ENCODE measurements around the gene ADIPOR2.
A peak's percentile ranks its signal among the peaks of the same experiment; 100 is the strongest.

ADIPOR2 gene, protein sequence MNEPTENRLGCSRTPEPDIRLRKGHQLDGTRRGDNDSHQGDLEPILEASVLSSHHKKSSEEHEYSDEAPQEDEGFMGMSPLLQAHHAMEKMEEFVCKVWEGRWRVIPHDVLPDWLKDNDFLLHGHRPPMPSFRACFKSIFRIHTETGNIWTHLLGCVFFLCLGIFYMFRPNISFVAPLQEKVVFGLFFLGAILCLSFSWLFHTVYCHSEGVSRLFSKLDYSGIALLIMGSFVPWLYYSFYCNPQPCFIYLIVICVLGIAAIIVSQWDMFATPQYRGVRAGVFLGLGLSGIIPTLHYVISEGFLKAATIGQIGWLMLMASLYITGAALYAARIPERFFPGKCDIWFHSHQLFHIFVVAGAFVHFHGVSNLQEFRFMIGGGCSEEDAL

DNA sequence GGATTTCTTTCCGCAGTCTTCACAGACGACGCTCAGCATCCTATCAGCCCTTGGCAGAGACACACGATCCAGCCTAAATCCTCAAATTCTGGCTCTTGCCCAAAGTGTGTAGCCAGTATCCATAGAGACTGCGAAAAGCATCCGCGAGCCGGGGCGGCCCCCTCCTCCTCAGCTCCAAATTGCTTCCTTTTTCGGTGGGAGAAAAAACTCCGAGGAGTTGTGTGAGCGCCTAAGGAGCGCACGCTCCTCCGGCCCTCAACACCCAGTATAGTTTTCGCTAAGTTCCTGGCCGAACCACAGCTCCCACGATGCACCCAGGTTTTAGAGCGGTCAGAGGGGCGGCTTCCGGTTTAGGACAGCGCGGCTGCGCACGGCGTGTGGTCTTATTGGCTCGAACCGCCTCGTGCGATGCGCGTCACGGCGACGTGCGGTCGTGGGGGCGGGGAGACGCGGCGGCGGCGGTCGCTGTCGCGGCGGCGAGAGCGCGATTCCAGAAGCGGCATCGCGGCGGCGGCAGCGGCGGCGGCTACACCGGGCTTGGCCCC, at the start of gene ADIPOR2:
TSS of gene ADIPOR2 (plus strand) at position 493 of the 545 bp plus-strand sequence. CDS start 63,274 bp downstream, outside the sequence.
- peak; percentile 85 to 91 for DNase-seq (ENCODE audit: extremely low read depth in 1 of 2, low read depth in 1 of 2)

GRCh38 chr12:1642513-1642912, 48.4 kb upstream of the ADIPOR2 start:
- no peak for DNase-seq (ENCODE audit: extremely low read depth in 1 of 2, low read depth in 1 of 2)

DNA sequence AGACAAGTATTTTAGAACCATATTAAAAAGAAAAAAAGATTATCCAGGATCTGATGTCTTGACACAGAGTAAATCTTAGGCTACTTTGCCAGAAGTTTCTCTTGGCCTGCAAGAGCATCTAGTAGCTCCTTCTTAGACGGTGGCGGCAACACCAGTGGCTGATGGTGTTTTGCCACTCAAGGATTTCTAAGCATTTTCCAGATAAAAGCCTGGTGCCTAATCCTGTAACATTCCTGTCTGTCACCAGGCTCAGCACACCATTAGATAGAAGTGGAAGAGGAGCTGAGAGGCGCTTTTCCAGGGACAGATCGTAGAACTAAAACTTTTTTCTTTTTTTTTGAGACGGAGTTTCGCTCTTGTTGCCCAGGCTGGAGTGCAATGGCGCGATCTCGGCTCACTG, 47.8 kb upstream of the ADIPOR2 start:
- DNase-seq (ENCODE audit: extremely low read depth in 1 of 2, low read depth in 1 of 2): no peak

GRCh38 chr12:1643905-1644533, 46.9 kb upstream of the ADIPOR2 start:
- DNase-seq (ENCODE audit: extremely low read depth in 1 of 2, low read depth in 1 of 2): no peak

DNA sequence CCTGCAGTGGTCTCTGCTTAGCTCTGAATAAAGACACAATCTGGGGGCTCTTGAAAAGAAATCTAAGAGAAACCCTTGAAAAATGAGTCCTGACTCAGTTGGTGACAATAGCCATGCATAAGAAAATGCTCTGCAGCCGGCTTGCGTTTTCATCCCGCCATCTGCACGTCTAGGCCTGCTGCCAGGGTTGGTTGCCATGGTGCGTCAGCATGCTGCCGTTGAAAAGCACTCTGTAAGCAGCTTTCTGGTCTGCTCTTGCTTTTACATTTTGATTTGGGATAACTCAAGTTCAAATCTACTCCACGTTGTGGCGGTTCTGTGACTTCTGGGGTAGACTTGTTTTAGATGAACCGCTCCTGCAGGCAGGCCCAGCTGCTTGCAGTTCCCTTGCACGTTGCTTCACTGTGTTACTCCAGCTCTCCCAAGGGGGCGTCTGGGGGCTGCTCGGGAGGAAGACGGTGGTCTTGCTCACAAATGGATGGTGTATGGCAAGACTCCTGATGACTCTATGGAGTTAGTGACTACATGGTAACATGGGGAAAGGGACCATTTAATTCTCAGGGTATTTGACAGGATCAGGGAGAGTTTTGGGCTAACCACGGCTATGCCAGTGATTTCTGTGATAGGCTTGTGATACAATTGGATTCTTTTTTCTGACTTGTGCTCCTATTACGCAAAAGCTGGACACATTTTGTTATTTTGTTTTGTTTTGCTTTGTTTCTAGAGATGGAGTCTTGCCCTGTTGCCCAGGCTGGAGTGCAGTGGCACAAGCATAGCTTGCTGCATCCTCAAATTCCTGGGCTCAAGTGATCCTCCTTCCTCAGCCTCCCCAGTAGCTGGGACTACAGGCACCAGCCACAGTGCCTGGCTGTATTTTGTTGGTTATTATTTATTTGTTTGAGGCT, 46.1 kb upstream of the ADIPOR2 start:
- no peak for DNase-seq (ENCODE audit: extremely low read depth in 1 of 2, low read depth in 1 of 2)

- no peak for DNase-seq (ENCODE audit: extremely low read depth in 1 of 2, low read depth in 1 of 2)
Measured at GRCh38 chr12:1645819-1646218, 45.1 kb upstream of the ADIPOR2 start.

GRCh38 chr12:1646569-1647284, 44.1 kb upstream of the ADIPOR2 start:
- DNase-seq (ENCODE audit: extremely low read depth in 1 of 2, low read depth in 1 of 2): no peak

DNA sequence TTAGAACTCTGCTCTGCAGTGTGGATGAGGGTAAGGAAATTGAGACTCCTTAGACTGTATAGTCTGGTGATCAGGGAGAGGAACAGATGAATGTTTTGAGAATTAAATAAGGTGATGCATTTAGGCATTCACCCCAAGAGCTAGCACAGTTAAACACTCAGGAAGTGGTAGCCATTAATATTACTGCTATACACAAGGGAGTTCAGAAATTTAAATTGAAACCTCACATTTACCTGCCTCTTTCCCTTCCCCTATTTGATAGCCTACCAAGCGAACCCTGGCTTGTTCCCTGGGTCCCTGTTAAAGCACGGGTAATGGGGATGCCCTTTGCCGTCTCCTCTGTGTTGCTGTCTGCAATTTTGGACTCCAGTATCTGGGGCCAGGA, 43.6 kb upstream of the ADIPOR2 start:
- no peak for DNase-seq (ENCODE audit: extremely low read depth in 1 of 2, low read depth in 1 of 2)

- no peak for DNase-seq (ENCODE audit: extremely low read depth in 1 of 2, low read depth in 1 of 2)
Measured at GRCh38 chr12:1650260-1650977, 40.5 kb upstream of the ADIPOR2 start.

GRCh38 chr12:1650978-1651361, 39.9 kb upstream of the ADIPOR2 start:
- DNase-seq (ENCODE audit: extremely low read depth in 1 of 2, low read depth in 1 of 2): no peak

DNA sequence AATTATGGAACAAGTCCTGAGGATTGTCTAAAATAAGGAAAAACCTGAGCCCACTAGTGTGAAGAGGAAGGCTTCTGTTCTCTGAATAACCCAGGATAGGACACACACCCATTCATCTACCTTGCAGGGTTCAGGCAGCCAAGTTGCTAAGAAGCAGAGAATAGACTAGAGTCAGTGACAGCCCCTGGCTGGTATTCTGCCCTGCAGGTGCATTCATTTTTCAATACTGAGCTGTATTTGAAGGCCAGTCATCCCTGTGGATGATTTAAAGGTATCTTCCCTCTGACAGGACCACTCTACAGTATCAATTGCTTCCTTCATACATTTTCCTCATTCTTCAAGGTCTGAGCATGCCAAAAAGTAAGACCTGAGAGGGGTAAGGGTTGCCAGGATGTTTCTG, 38.9 kb upstream of the ADIPOR2 start:
- DNase-seq (ENCODE audit: extremely low read depth in 1 of 2, low read depth in 1 of 2): no peak

- no peak for DNase-seq (ENCODE audit: extremely low read depth in 1 of 2, low read depth in 1 of 2)
Measured at GRCh38 chr12:1655225-1655788, 35.6 kb upstream of the ADIPOR2 start.

DNA sequence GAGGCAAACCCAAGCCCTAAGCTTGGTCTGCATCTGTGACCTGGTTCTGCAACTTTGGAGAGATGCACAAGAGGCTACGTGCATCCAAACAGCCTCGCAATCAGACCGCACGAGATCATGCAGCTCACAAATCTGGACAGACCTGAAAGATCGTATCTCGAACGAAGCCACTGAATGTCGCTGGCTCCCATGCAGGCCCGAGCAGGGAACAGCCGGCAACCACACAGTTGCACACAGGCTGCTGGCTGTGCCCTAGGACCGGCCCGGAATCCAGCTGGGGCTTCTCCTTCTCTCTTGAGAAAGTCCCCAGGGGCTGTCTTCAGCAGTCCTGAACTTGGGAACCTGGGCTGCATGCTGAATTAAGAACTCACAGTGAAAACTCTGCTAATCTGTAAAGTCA, 34.0 kb upstream of the ADIPOR2 start:
- DNase-seq (ENCODE audit: extremely low read depth in 1 of 2, low read depth in 1 of 2): no peak

- DNase-seq (ENCODE audit: extremely low read depth in 1 of 2, low read depth in 1 of 2): no peak
Measured at GRCh38 chr12:1657688-1658087, 33.2 kb upstream of the ADIPOR2 start.

GRCh38 chr12:1660304-1661187, 30.3 kb upstream of the ADIPOR2 start:
- peak; percentile 22 to 24 for DNase-seq (ENCODE audit: extremely low read depth in 1 of 2, low read depth in 1 of 2)

GRCh38 chr12:1661553-1662335, 29.1 kb upstream of the ADIPOR2 start:
- peak; percentile 50 to 63 for DNase-seq (ENCODE audit: extremely low read depth in 1 of 2, low read depth in 1 of 2)

GRCh38 chr12:1662761-1663439, 28.0 kb upstream of the ADIPOR2 start:
- no peak for DNase-seq (ENCODE audit: extremely low read depth in 1 of 2, low read depth in 1 of 2)
